Activated CD4-positive, CD25-positive, alpha-beta regulatory T cell treated with anti-CD3 and anti-CD28 coated beads, Interleukin-2, amount 50 U/mL, for 24 hours (primary cell): Measurements from ENCODE around the gene BCR.

Experiments
- ATAC-seq, 2 donors: fragments of 150-1000 bp; cut with Tn5 transposase; one replicate each; pipeline ENCODE4 v1.10.0; 2021; ENCODE audit warnings: mild to moderate bottlenecking in 1 of 2, moderate library complexity in 1 of 2

Gene BCR

DNA sequence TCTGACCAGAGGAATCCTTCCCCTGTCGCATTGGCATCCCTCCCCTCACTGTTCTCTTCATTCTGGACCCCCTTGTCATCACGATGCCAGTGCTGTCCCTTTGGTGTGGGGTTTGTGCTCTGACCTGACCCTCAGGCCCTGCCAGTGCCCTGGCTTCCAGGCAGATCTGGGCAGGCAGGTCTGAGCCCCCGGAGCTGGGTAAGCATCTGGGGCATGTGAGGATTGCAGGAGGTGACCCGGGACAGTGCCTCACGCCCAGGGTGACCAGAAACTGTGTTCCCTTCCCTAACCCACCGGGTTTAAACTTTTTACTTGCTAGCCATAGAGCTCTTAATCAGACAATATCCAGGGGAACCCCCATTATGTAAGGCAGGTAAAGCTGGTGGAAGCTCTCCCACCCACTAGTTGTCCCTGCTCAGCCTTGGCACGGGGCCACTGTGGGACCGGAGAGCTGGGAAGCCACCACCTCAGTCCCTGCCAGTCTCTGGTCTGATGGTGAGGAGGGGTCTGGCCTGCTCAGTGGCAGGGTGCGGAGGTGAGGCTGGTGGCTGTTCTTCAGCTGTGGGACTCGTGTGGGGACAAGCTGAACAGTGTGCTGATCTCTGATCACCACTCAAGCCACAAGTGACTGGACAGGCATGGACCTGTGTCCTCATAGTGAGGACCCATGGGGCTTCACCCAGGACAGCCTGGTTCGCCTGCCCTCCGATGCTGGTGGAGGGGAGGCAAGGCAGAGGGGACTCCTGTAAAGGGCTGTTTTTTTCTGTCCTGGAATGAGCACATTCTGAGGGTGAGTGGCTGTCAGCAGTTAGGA, 38.0 kb downstream of the BCR start:
- ATAC-seq = no peak

GRCh38 chr22:23218867-23219251, 38.5 kb downstream of the BCR start:
- no peak for ATAC-seq

DNA sequence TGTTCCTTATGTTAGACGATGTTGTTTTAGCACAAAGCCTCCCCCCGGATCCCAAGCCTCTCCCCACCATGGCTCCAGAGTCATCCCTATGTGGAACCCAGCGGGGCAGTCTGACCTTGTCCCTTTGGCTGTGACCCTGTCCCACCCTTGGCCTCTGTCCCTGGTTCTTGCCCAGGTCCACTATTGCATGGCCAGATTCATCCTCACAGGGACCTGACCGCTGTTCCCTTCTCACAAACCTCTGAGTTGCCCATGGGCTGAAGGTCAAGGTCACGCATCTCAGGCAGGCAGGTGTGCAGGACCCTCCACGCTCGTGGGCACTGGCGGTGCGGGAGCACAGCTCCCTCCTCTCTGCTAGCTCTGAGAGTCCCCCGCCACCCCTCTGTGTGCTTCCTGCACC, 39.0 kb downstream of the BCR start:
- ATAC-seq = no peak

DNA sequence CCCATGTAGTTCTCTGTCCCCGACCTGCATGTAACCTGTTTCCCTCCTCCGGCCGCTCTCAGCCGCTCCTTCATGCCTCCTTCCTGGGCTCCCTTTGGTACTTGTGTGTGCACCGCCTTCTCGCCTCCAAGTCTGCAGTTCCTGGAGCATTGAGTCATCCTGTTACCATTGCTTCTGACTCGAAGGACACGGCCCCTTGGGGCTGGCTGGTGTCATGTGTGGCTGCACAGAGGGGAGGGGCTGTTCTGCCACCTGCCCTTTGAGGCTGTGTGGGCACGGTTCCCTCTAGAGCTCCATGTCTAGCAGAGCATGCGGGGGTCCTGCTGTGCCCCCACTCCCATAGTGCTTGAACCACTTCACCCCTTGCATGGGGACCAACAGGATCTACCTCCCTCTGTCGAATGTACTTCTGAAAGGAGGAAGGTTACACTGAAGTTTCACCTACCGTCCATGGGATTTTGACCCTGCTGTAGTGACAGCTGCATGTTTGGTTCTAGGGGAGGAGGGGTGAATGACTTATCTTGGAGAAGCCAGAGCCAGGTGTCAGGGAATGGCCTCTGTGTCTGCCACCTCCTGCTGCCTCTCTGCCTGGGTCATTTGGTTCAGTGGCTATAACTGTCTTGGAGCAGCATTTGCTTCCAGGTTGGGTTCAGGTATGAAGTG, 39.6 kb downstream of the BCR start:
- ATAC-seq = peak; percentile 81 to 88

GRCh38 chr22:23220485-23221350, 40.4 kb downstream of the BCR start:
- ATAC-seq = no peak

GRCh38 chr22:23221351-23221804, 41.1 kb downstream of the BCR start:
- ATAC-seq = no peak

DNA sequence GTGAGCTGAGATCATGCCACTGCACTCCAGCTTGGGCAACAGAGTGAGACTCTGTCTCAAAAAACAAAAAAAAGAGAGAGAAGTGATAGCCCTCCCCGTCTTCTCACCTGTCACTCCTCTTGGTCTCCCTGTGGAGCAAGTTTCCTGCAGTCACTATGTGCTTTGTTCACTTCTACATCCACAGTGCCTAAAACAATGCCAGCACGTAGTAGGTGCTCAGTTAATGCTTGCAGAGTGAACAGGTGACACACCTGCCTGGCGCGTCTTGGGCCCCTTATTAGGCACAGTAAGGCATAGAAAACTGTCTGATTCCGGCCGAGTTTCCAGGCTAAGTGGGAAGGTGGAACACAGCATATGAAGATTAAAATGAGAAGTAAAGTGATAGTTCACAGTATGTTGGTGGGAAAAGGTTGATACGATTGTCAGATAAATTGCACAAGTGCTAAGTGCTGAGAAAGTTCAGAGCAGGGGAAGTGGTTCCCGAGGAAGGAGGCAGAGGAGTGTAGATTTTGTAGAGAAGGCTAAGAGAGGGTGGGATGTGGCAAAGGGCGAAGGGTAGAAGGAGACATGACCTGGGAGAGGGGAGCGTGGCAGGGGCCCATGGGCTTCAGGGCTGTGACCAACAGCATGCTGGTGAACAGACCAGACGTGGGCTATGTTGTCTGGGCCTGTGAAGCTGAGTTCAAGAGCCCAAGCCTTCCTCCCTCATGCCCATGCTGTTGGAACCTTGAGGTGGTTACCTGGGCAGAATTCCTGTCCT, 41.9 kb downstream of the BCR start:
- ATAC-seq = no peak

- ATAC-seq = no peak
Observed at GRCh38 chr22:23222793-23223568, 42.7 kb downstream of the BCR start.

- no peak for ATAC-seq
Observed at GRCh38 chr22:23223569-23224317, 43.4 kb downstream of the BCR start.

DNA sequence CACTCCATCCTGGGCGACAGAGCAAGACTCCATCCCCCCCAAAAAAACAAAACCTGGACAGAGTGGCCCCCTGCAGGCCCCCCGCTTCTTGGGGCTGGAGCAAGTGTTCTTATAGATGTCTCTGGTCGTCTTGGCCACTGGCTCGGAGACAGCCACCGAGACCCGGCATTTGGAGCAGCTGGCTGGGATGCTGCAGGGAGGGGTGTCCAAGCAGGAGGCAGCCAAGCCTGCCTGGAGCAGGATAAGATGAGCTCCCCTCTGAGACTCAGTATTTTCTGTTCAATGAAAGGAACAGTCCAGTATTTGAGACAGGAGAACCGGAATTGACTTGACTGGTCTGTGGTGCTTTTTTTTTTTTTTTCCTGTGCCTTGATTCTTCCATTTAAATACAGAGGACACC, 44.5 kb downstream of the BCR start:
- no peak for ATAC-seq

DNA sequence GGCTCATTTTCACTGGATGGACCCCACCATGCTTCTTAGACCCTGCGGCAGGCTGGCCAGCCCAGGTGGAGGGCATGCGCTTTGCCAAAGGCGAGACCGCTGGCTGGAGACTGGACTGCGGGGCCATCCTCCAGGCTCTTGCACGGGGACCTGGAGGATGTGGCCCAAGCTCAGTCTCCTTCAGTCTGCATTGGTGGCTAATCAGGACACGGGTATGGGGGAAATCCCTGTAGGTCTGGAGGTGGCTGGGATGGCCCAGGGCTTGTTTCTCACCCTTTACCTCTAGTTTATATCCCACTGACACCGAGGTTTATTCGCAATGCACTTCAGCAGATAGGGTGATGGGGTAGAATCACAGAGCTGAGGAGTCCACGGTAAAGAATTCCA, 45.0 kb downstream of the BCR start:
- no peak for ATAC-seq

- no peak for ATAC-seq
Observed at GRCh38 chr22:23225724-23226496, 45.6 kb downstream of the BCR start.

- ATAC-seq = no peak
Observed at GRCh38 chr22:23226497-23226850, 46.2 kb downstream of the BCR start.

DNA sequence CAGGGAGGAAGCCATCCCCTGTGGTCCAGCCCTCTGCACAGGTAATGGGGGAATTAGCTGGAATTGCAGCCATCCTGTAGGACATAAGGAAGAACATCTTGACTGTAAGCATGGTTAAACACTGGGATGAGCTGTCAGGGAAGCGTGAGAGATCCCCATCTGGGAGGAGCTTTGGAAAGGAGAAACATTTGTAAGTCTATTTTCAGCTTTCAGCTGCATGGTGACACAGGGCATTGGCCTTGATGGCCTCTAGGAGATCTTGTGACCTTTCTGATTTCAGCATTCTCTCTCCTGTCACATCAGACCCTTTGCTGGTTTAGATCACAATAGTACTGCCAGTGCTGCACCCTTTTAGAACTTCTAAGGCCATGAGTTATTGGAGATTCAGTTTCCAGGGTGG, 47.1 kb downstream of the BCR start:
- no peak for ATAC-seq

DNA sequence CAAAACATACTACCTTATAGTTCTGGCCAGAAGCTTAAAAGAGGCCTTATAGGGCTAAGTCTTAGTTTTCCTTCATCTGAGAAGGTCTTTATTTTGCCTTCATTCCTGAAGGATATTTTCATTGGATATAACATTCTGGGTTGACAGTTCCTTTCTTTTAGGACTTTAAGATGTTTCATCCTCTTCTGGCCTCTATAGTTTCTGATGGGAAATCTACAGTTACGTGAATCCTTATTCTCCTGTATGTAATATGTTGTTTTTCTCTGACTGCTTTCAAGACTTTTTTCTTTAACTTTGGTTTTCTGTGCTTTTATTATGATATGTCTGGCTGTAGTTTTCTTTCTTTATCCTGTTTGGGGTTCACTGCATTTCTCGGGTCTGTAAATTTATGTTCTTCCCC, 48.2 kb downstream of the BCR start:
- ATAC-seq = no peak

GRCh38 chr22:23229646-23230045, 49.3 kb downstream of the BCR start:
- no peak for ATAC-seq

DNA sequence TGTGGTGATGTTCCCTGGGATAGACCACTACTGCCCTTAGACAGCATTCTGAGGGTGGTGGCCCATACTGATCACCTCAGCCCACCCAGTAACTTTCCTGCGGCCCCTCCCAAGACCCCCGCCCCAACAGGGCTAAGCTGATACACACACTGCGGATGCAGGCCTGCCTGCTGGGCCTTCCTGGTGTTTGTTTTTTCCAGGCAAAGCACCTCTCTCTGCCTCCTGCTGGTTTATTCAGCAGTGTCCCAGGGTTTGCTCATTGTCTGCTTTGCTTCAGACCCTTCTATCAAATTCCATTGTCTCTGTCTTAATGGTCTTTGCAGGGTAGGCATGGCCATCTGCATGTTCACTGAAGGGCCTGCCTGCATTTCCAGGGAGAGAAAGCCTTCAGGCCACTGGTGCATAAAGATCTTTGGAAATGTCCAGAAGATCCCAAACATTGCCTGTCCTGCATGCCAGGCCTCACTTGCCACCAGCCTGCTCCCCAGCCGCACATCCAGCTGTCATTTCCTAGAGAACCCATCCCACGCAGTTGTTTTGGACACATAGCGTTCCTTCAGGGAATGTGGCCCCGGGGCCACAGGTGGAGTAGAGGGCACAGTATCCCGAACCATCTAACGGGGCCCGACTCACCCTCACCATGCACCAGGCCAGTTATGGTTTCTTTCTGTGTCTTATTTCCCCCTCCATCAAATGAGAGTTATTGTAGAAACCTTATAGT, 50.2 kb downstream of the BCR start:
- no peak for ATAC-seq

- no peak for ATAC-seq
Observed at GRCh38 chr22:23231471-23232093, 51.3 kb downstream of the BCR start.
